Lower leg skin (tissue), 3 donors: ENCODE data around the gene ARSB.

Experiments
- POLR2A ChIP-seq, 2 donors: fragments of 450-650 bp; IDR thresholded peaks; one replicate each; pipeline ENCODE4 v1.6.1; 2016 to 2017; ENCODE audit warnings: antibody characterized with exemption in 2 of 2, mild to moderate bottlenecking in 1 of 2, moderate library complexity in 1 of 2
- TF ChIP-seq, protein P1 (sequence below), 3 donors: fragments of 450-650 bp; IDR thresholded peaks; one replicate each; pipeline ENCODE4 v1.5.1; 2016; ENCODE audit warnings: antibody characterized with exemption in 3 of 3, mild to moderate bottlenecking in 3 of 3, moderate library complexity in 2 of 3

GRCh38 chr5:78793907-78794662, 191.0 kb downstream of the ARSB start:
- TF ChIP-seq, protein P1, sequence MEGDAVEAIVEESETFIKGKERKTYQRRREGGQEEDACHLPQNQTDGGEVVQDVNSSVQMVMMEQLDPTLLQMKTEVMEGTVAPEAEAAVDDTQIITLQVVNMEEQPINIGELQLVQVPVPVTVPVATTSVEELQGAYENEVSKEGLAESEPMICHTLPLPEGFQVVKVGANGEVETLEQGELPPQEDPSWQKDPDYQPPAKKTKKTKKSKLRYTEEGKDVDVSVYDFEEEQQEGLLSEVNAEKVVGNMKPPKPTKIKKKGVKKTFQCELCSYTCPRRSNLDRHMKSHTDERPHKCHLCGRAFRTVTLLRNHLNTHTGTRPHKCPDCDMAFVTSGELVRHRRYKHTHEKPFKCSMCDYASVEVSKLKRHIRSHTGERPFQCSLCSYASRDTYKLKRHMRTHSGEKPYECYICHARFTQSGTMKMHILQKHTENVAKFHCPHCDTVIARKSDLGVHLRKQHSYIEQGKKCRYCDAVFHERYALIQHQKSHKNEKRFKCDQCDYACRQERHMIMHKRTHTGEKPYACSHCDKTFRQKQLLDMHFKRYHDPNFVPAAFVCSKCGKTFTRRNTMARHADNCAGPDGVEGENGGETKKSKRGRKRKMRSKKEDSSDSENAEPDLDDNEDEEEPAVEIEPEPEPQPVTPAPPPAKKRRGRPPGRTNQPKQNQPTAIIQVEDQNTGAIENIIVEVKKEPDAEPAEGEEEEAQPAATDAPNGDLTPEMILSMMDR (IDR thresholded peaks at IDR 0.05): no peak
- no peak for TF ChIP-seq POLR2A (IDR thresholded peaks at IDR 0.05)
